Measurements from ENCODE around the gene FAM53B.

DNA sequence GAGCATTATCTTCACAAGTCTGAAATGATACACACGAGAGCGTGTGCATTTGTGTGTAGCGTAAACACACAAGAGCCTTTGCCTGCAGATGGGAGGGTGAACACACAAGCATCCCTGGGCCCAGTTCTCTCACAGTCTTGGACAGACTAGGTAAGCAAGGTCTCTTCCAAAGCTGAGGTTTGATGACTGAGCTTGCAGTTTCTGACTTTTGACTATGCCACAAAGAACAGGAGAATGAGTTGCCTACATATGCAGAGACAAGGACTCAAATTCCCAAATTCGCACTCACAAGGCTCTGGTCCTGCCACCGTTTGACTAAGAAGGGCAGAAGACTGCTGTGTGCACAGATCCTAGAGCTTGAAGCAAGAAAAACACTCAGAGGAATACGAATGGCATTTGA, 55.8 kb downstream of the FAM53B start:
- TF ChIP-seq, protein P1, sequence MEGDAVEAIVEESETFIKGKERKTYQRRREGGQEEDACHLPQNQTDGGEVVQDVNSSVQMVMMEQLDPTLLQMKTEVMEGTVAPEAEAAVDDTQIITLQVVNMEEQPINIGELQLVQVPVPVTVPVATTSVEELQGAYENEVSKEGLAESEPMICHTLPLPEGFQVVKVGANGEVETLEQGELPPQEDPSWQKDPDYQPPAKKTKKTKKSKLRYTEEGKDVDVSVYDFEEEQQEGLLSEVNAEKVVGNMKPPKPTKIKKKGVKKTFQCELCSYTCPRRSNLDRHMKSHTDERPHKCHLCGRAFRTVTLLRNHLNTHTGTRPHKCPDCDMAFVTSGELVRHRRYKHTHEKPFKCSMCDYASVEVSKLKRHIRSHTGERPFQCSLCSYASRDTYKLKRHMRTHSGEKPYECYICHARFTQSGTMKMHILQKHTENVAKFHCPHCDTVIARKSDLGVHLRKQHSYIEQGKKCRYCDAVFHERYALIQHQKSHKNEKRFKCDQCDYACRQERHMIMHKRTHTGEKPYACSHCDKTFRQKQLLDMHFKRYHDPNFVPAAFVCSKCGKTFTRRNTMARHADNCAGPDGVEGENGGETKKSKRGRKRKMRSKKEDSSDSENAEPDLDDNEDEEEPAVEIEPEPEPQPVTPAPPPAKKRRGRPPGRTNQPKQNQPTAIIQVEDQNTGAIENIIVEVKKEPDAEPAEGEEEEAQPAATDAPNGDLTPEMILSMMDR (IDR thresholded peaks at IDR 0.05): no peak
- no peak for TF ChIP-seq EP300 (IDR thresholded peaks at IDR 0.05)

Measured in tibial nerve (tissue), 4 donors.